ENCODE results near the gene EHMT1.
"Not testable (repeated sequence)": the region's sequence is repeated elsewhere in the genome, so short reads cannot be mapped to it uniquely, and the experiment has no call there.

The EHMT1 gene

GRCh38 chr9:137722481-137722880 is 103.7 kb downstream of the EHMT1 start:
- DNase-seq = no peak

GRCh38 chr9:137723356-137723755 is 104.6 kb downstream of the EHMT1 start:
- not testable (repeated sequence) for DNase-seq

- no peak for DNase-seq
These were observed 105.1 kb downstream of the EHMT1 start for GRCh38 chr9:137723783-137724445.

- DNase-seq = no peak
These were observed 106.0 kb downstream of the EHMT1 start for GRCh38 chr9:137724818-137725240.

GRCh38 chr9:137725598-137725997 is 106.8 kb downstream of the EHMT1 start:
- no peak for DNase-seq

- DNase-seq = not testable (repeated sequence)
These were observed 107.5 kb downstream of the EHMT1 start for GRCh38 chr9:137726336-137726735.

- no peak for DNase-seq
These were observed 108.0 kb downstream of the EHMT1 start for GRCh38 chr9:137726764-137727163.

GRCh38 chr9:137727716-137728115 is 108.9 kb downstream of the EHMT1 start:
- DNase-seq = no peak

- DNase-seq = no peak
These were observed 109.9 kb downstream of the EHMT1 start for GRCh38 chr9:137728444-137729311.

- DNase-seq = no peak
These were observed 112.6 kb downstream of the EHMT1 start for GRCh38 chr9:137731216-137731946.

GRCh38 chr9:137731947-137732813 is 113.4 kb downstream of the EHMT1 start:
- DNase-seq = no peak

- no peak for DNase-seq
These were observed 114.6 kb downstream of the EHMT1 start for GRCh38 chr9:137733429-137733828.

GRCh38 chr9:137734181-137734580 is 115.4 kb downstream of the EHMT1 start:
- no peak for DNase-seq

- DNase-seq = not testable (repeated sequence)
These were observed 119.4 kb downstream of the EHMT1 start for GRCh38 chr9:137738182-137738696.

- no peak for DNase-seq
These were observed 119.9 kb downstream of the EHMT1 start for GRCh38 chr9:137738703-137739102.

- no peak for DNase-seq
These were observed 120.8 kb downstream of the EHMT1 start for GRCh38 chr9:137739371-137740309.

GRCh38 chr9:137740312-137740711 is 121.5 kb downstream of the EHMT1 start:
- DNase-seq = no peak

GRCh38 chr9:137741330-137741729 is 122.5 kb downstream of the EHMT1 start:
- no peak for DNase-seq

- DNase-seq = no peak
These were observed 123.9 kb downstream of the EHMT1 start for GRCh38 chr9:137742698-137743097.

- no peak for DNase-seq
These were observed 124.9 kb downstream of the EHMT1 start for GRCh38 chr9:137743695-137744094.

GRCh38 chr9:137744632-137745183 is 125.9 kb downstream of the EHMT1 start:
- DNase-seq = no peak
